CD4-positive, alpha-beta T cell treated with Interleukin-2 at 100 ng/mL for 4 hours (primary cell): ENCODE data around the gene HSBP1L1.
A peak's percentile ranks its signal among the peaks of the same experiment; 100 is the strongest.
"Not testable (repeated sequence)": the region's sequence is repeated elsewhere in the genome, so short reads cannot be mapped to it uniquely, and the experiment has no call there.

Experiments used
- DNase-seq: peaks from one replicate; pipeline ENCODE4 v3.0.0-alpha.2; 2020; ENCODE audit warnings: low spot score

Gene HSBP1L1

DNA sequence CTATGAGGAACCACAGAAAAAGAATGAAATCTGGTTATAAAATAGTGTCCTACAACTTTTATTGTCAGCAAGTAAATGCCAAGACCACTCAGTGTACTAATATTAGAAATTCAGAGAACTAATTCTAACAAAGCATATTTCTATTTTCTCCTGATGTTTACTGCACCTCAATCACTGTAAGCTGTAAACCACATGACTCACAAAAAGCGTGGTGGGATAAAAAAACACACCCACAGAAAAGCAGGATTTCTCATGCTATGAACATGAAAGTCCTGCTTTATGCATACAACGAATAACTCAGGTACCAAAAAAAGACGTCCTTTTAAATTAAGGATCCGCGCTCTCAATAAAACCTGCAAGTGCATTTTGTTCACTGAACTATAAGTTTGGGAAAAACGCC, 23.1 kb downstream of the HSBP1L1 start:
- no peak for DNase-seq

- peak; percentile 45 for DNase-seq
Measured at GRCh38 chr18:79988071-79988450, 23.6 kb downstream of the HSBP1L1 start.

- peak; percentile 78 for DNase-seq
Measured at GRCh38 chr18:79988451-79989194, 24.2 kb downstream of the HSBP1L1 start, which contains the start of gene TXNL4A. TSS of gene TXNL4A (minus strand) at chr18:79988563. CDS start at chr18:79988392, 171 bp downstream.

- no peak for DNase-seq
Measured at GRCh38 chr18:79989195-79989497, 24.7 kb downstream of the HSBP1L1 start.

DNA sequence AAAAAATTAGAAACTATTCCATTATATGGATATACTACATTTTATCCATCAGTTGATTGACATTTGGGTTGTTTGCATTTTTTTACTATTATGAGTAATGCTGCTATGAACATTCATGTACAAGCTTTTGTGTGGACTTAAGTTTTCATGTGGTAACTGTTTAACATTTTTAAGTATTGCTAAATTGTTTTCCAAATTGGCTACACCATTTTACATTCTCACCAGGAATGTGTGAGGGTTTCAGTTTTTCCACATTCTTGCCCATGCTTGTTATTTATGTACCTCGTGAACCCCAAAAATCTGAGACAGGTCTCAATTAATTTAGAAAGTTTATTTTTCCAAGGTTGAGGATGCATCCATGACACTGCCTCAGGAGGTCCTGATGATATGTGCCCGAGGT, 27.1 kb downstream of the HSBP1L1 start:
- DNase-seq: no peak

DNA sequence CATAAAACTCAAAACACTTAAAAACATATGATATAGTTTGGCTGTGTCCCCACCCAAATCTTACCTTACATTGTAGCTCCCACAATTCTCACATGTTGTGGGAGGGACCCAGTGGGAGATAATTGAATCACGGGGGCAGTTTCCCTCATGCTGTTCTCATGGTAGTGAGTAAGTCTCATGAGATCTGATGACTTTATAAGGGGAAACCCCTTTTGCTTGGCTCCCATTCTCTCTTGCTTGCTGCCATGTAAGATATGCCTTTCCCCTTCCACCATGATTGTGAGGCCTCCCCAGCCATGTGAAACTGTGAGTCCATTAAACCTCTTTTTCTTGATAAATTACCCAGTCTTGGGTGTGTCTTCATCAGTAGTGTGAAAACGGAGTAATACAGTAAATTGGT, 35.3 kb downstream of the HSBP1L1 start:
- not testable (repeated sequence) for DNase-seq

DNA sequence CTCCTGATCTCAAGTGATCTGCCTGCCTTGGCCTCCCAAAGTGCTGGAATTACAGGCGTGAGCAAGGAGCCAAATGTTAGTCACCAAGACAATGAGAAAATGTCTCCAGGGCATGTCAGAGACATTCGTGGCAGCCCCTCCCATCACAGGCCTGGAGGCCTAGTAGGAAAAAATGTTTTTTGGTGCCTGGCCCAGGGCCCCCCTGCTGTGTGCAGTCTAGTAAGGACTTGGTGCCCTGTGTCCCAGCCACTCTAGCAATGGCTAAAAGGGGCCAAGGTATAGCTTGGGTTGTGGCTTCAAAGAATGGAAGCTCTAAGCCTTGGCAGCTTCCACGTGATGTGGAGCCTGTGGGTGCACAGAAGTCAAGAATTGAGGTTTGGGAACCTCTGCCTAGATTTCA, 36.4 kb downstream of the HSBP1L1 start:
- no peak for DNase-seq

GRCh38 chr18:80002468-80002867, 38.0 kb downstream of the HSBP1L1 start:
- DNase-seq: no peak

GRCh38 chr18:80004600-80005342, 40.3 kb downstream of the HSBP1L1 start:
- no peak for DNase-seq

DNA sequence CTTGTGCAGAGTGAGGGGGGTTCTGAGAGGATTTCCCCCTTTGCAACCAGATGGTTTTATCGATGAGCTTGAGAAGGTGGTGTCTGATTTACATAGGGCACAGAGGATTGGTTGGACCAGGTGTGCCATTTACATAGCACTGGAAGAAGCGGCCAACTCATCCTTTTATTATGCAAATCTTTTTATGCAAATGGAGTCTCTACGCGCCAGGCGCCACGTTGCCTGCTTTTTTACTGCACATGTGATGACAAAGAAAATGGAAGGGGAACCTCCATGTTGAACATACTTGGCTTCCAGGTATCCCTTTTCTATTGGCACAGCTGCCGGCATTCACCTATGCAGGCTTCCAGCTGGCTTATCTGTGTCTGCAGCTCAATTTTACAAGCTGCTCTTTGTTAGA, 42.3 kb downstream of the HSBP1L1 start:
- no peak for DNase-seq

DNA sequence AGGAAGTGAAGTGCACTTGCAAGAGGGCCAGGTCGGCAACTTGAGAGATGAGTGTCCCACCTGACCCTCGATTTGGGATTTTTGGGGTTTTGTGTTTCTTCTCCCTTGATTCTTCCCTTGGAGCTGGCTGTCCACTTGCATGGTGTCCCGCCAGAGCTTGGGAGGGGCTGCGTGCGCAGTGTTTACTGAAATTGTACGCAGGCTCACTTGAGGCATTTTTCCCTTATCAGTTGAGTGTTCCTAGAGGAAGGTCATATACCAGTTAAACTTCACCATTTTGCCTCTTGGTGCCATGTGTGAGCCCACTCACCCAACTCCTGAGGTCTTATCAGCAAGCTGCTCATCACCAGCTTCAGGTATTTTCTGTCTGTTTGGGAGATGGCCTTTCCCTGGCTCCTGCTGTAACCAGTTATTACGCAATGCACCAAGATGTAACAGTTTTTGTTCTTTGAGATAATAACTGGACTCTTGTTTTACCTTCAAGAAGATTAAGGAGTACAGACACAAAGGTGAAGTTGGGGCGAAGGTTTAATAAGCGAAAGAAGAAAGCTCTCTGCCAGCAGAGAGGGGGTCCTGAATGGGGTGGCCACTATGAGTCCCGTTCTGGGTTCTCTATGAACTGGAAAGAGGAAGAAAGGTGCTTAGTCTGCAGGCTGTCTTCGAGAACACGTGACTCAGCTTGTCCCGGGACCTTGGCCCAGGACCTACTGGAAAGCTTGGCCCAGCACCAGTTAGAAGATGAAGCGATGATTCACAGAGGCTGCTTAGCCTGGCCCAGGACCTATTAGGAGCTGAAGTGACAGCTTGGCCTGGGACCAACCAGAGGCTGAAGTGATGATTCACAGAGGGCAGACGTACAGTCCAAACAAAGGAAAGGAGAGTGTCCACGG, 45.5 kb downstream of the HSBP1L1 start:
- DNase-seq: no peak

DNA sequence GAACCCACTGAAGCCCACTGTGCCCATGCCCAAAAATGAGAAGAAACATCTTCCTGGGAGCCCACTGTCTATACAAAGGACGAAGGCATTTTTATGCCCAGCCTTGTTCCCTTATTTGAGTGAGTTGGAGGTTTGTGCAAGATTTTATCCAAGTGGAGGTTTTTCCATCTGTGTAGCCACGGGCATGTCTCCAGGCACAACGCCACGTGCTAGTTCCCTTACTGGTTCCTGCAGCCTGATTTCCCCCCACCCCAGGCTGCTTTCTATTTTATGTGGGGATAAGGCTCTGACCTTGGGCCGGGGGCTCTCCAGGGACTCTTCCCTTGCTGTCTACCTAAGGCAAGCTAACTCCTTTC, 46.1 kb downstream of the HSBP1L1 start:
- DNase-seq: no peak

GRCh38 chr18:80011496-80012137, 47.2 kb downstream of the HSBP1L1 start:
- DNase-seq: not testable (repeated sequence)

DNA sequence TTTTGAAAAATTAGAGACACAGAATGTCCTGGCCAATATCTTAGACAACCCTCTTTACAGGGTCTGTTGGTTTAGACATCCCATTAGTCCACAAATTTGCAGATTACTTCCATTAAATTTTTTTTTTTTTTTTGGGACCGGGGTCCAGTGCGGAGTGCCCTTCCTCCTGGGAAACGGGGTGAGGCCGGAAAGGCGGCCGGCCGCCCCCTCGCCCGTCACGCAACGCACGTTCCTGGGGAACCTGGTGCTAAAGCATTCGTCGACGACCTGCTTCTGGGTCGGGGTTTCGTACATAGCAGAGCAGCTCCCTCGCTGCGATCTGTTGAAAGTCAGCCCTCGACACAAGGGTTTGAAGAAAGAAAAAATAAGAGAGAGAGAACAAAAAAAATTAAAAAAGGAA, 48.3 kb downstream of the HSBP1L1 start:
- no peak for DNase-seq
